ENCODE results near the gene SPEM3.
"Not testable (repeated sequence)": the region's sequence is repeated elsewhere in the genome, so short reads cannot be mapped to it uniquely, and the experiment has no call there.

Gene SPEM3

GRCh38 chr17:7469843-7470242 lies 41.2 kb downstream of the SPEM3 start:
- H3K9me3 ChIP-seq (ENCODE audit: control insufficient read depth in 1 of 2, low read length in 2 of 2); H3K4me3 ChIP-seq (ENCODE audit: low read depth in 1 of 2, low read length in 2 of 2); H3K4me1 ChIP-seq (ENCODE audit: control insufficient read depth in 1 of 2, insufficient read depth in 2 of 2, low read length in 2 of 2); H3K27me3 ChIP-seq (ENCODE audit: control insufficient read depth in 1 of 2, insufficient read depth in 2 of 2, low read length in 2 of 2); H3K36me3 ChIP-seq (ENCODE audit: control insufficient read depth in 1 of 2, insufficient read depth in 2 of 2, low read length in 2 of 2); H3K9ac ChIP-seq (ENCODE audit: low read depth in 1 of 2, low read length in 2 of 2); H3K27ac ChIP-seq (ENCODE audit: low read depth, low read length): not testable (repeated sequence)

- not testable (repeated sequence) for H3K27me3 ChIP-seq (ENCODE audit: control insufficient read depth in 1 of 2, insufficient read depth in 2 of 2, low read length in 2 of 2); H3K4me1 ChIP-seq (ENCODE audit: control insufficient read depth in 1 of 2, insufficient read depth in 2 of 2, low read length in 2 of 2); H3K4me3 ChIP-seq (ENCODE audit: low read depth in 1 of 2, low read length in 2 of 2); H3K36me3 ChIP-seq (ENCODE audit: control insufficient read depth in 1 of 2, insufficient read depth in 2 of 2, low read length in 2 of 2); H3K9ac ChIP-seq (ENCODE audit: low read depth in 1 of 2, low read length in 2 of 2); H3K27ac ChIP-seq (ENCODE audit: low read depth, low read length); H3K9me3 ChIP-seq (ENCODE audit: control insufficient read depth in 1 of 2, low read length in 2 of 2)
Observed at GRCh38 chr17:7470457-7470973, 41.9 kb downstream of the SPEM3 start.

GRCh38 chr17:7471729-7472128 lies 43.1 kb downstream of the SPEM3 start:
- Histone ChIP-seq H3K4me3 (ENCODE audit: low read depth in 1 of 2, low read length in 2 of 2) (no peak overlapping the region), H3K4me1 (ENCODE audit: control insufficient read depth in 1 of 2, insufficient read depth in 2 of 2, low read length in 2 of 2) (peaks cover 2 to 16% of the 10 kb centered on the region in 2 donors), H3K27ac (ENCODE audit: low read depth, low read length) (no peak overlapping the region), H3K9me3 (ENCODE audit: control insufficient read depth in 1 of 2, low read length in 2 of 2) (no peaks in the 10 kb centered on the region), H3K9ac (ENCODE audit: low read depth in 1 of 2, low read length in 2 of 2) (no peak overlapping the region), H3K36me3 (ENCODE audit: control insufficient read depth in 1 of 2, insufficient read depth in 2 of 2, low read length in 2 of 2) (peaks cover 0 to 3% of the 10 kb centered on the region in 2 donors), H3K27me3 (ENCODE audit: control insufficient read depth in 1 of 2, insufficient read depth in 2 of 2, low read length in 2 of 2) (no peaks in the 10 kb centered on the region)

GRCh38 chr17:7474767-7475166 lies 46.1 kb downstream of the SPEM3 start:
- not testable (repeated sequence) for H3K4me3 ChIP-seq (ENCODE audit: low read depth in 1 of 2, low read length in 2 of 2); H3K9ac ChIP-seq (ENCODE audit: low read depth in 1 of 2, low read length in 2 of 2); H3K36me3 ChIP-seq (ENCODE audit: control insufficient read depth in 1 of 2, insufficient read depth in 2 of 2, low read length in 2 of 2); H3K9me3 ChIP-seq (ENCODE audit: control insufficient read depth in 1 of 2, low read length in 2 of 2); H3K27ac ChIP-seq (ENCODE audit: low read depth, low read length); H3K27me3 ChIP-seq (ENCODE audit: control insufficient read depth in 1 of 2, insufficient read depth in 2 of 2, low read length in 2 of 2)
- peaks cover 25 to 36% of the 10 kb centered on the region in 2 donors for H3K4me1 ChIP-seq (ENCODE audit: control insufficient read depth in 1 of 2, insufficient read depth in 2 of 2, low read length in 2 of 2)

GRCh38 chr17:7475764-7476422 lies 47.2 kb downstream of the SPEM3 start:
- H3K27me3 ChIP-seq (ENCODE audit: control insufficient read depth in 1 of 2, insufficient read depth in 2 of 2, low read length in 2 of 2) = no peaks in the 10 kb centered on the region
- no peak overlapping the region for H3K4me3 ChIP-seq (ENCODE audit: low read depth in 1 of 2, low read length in 2 of 2)
- H3K9ac ChIP-seq (ENCODE audit: low read depth in 1 of 2, low read length in 2 of 2) = no peak overlapping the region
- peaks cover 31 to 37% of the 10 kb centered on the region in 2 donors for H3K4me1 ChIP-seq (ENCODE audit: control insufficient read depth in 1 of 2, insufficient read depth in 2 of 2, low read length in 2 of 2)
- peak overlapping the region; percentile 13 for H3K27ac ChIP-seq (ENCODE audit: low read depth, low read length)
- no peaks in the 10 kb centered on the region for H3K36me3 ChIP-seq (ENCODE audit: control insufficient read depth in 1 of 2, insufficient read depth in 2 of 2, low read length in 2 of 2)
- H3K9me3 ChIP-seq (ENCODE audit: control insufficient read depth in 1 of 2, low read length in 2 of 2) = no peaks in the 10 kb centered on the region

GRCh38 chr17:7476494-7476893 lies 47.8 kb downstream of the SPEM3 start:
- no peaks in the 10 kb centered on the region for H3K9me3 ChIP-seq (ENCODE audit: control insufficient read depth in 1 of 2, low read length in 2 of 2)
- peaks cover 31 to 36% of the 10 kb centered on the region in 2 donors for H3K4me1 ChIP-seq (ENCODE audit: control insufficient read depth in 1 of 2, insufficient read depth in 2 of 2, low read length in 2 of 2)
- no peaks in the 10 kb centered on the region for H3K27me3 ChIP-seq (ENCODE audit: control insufficient read depth in 1 of 2, insufficient read depth in 2 of 2, low read length in 2 of 2)
- no peak overlapping the region for H3K27ac ChIP-seq (ENCODE audit: low read depth, low read length)
- H3K9ac ChIP-seq (ENCODE audit: low read depth in 1 of 2, low read length in 2 of 2) = no peak overlapping the region
- H3K4me3 ChIP-seq (ENCODE audit: low read depth in 1 of 2, low read length in 2 of 2) = no peak overlapping the region
- H3K36me3 ChIP-seq (ENCODE audit: control insufficient read depth in 1 of 2, insufficient read depth in 2 of 2, low read length in 2 of 2) = no peaks in the 10 kb centered on the region

GRCh38 chr17:7476951-7477350 lies 48.3 kb downstream of the SPEM3 start:
- Histone ChIP-seq H3K9me3 (ENCODE audit: control insufficient read depth in 1 of 2, low read length in 2 of 2) (no peaks in the 10 kb centered on the region), H3K36me3 (ENCODE audit: control insufficient read depth in 1 of 2, insufficient read depth in 2 of 2, low read length in 2 of 2) (no peaks in the 10 kb centered on the region), H3K4me1 (ENCODE audit: control insufficient read depth in 1 of 2, insufficient read depth in 2 of 2, low read length in 2 of 2) (peaks cover 31 to 36% of the 10 kb centered on the region in 2 donors), H3K9ac (ENCODE audit: low read depth in 1 of 2, low read length in 2 of 2) (peak overlapping the region in 1 of 2 donors; percentile 81), H3K27ac (ENCODE audit: low read depth, low read length) (peak overlapping the region; percentile 70), H3K4me3 (ENCODE audit: low read depth in 1 of 2, low read length in 2 of 2) (peak overlapping the region; percentile 79 to 81), H3K27me3 (ENCODE audit: control insufficient read depth in 1 of 2, insufficient read depth in 2 of 2, low read length in 2 of 2) (no peaks in the 10 kb centered on the region)

- H3K4me1 ChIP-seq (ENCODE audit: control insufficient read depth in 1 of 2, insufficient read depth in 2 of 2, low read length in 2 of 2) = peaks cover 33 to 36% of the 10 kb centered on the region in 2 donors
- H3K36me3 ChIP-seq (ENCODE audit: control insufficient read depth in 1 of 2, insufficient read depth in 2 of 2, low read length in 2 of 2) = no peaks in the 10 kb centered on the region
- peak overlapping the region; percentile 70 for H3K27ac ChIP-seq (ENCODE audit: low read depth, low read length)
Observed at GRCh38 chr17:7477392-7478275, 49.0 kb downstream of the SPEM3 start.

GRCh38 chr17:7478276-7479212 lies 49.9 kb downstream of the SPEM3 start:
- Histone ChIP-seq H3K4me3 (ENCODE audit: low read depth in 1 of 2, low read length in 2 of 2) (peak overlapping the region; percentile 79 to 81), H3K27me3 (ENCODE audit: control insufficient read depth in 1 of 2, insufficient read depth in 2 of 2, low read length in 2 of 2) (no peaks in the 10 kb centered on the region), H3K9me3 (ENCODE audit: control insufficient read depth in 1 of 2, low read length in 2 of 2) (no peaks in the 10 kb centered on the region), H3K27ac (ENCODE audit: low read depth, low read length) (peak overlapping the region; percentile 94), H3K9ac (ENCODE audit: low read depth in 1 of 2, low read length in 2 of 2) (peak overlapping the region; percentile 81), H3K36me3 (ENCODE audit: control insufficient read depth in 1 of 2, insufficient read depth in 2 of 2, low read length in 2 of 2) (no peaks in the 10 kb centered on the region), H3K4me1 (ENCODE audit: control insufficient read depth in 1 of 2, insufficient read depth in 2 of 2, low read length in 2 of 2) (peaks cover 36 to 39% of the 10 kb centered on the region in 2 donors)

More at GRCh38 chr17:7477392-7478275, 49.0 kb downstream of the SPEM3 start:
- no peaks in the 10 kb centered on the region for H3K27me3 ChIP-seq (ENCODE audit: control insufficient read depth in 1 of 2, insufficient read depth in 2 of 2, low read length in 2 of 2)
- H3K9ac ChIP-seq (ENCODE audit: low read depth in 1 of 2, low read length in 2 of 2) = peak overlapping the region; percentile 81
- H3K9me3 ChIP-seq (ENCODE audit: control insufficient read depth in 1 of 2, low read length in 2 of 2) = no peaks in the 10 kb centered on the region
- H3K4me3 ChIP-seq (ENCODE audit: low read depth in 1 of 2, low read length in 2 of 2) = peak overlapping the region; percentile 79 to 81

Data from duodenal mucosa (tissue), 2 donors.